HG02885 (cell line): ENCODE measurements around the gene ITGB5.

Source experiments
- ATAC-seq: cut with Tn5 transposase; IDR thresholded peaks from one replicate; pipeline ENCODE4 v1.9.1; 2021; ENCODE audit warnings: mild to moderate bottlenecking; ENCODE audit not compliant: unreplicated experiment, poor library complexity

ITGB5 gene

DNA sequence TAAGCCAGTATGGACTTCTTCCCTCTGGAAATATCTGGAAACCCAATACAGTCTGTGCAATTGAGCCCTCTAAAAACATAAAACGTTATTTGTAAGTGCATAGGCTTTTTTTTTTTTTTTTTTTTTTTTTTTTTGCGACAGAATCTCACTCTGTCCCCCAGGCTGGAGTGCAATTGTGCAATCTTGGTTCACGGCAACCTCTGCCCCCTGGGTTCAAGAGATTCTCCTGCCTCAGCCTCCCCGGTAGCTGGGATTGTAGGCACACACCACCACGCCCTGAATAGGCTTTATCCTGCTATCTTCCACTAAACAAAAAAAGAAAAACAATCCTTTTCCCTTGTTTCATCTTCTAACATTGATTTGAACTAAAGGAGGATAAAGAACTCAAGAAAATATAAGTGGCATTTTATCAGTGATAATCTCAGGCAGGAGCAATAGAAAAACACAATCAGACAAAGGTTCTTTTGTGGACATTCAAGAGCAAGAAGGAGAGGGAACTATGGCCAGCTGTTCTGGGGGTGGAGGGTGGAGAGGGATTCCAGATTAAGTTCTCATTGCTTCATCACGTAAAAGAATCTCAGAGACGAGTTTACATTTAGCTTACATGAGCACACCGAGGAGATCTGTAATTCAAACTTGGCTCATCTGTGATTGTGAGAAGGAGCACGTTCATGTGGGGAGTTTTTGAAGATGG, 68.6 kb downstream of the ITGB5 start:
- no peak for ATAC-seq

DNA sequence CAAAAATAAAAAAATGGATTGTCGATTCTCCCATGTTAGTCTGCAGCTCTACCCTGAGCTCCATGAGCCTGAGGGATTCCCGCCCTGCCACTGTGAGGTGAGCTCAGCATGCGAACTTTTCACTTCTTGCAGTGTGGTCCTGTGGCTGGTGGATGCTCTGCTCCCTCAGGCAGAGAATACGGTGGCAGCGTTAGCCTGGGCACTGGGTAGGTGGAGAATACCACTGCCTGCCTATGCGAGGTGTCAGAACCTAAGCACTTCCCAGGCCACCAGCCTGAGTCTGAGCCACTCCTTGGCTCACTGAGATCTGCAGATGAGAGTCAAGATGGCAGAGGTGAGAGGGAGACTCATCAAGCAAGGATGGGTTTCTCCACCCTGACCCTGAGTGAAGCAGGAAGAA, 70.1 kb downstream of the ITGB5 start:
- no peak for ATAC-seq

DNA sequence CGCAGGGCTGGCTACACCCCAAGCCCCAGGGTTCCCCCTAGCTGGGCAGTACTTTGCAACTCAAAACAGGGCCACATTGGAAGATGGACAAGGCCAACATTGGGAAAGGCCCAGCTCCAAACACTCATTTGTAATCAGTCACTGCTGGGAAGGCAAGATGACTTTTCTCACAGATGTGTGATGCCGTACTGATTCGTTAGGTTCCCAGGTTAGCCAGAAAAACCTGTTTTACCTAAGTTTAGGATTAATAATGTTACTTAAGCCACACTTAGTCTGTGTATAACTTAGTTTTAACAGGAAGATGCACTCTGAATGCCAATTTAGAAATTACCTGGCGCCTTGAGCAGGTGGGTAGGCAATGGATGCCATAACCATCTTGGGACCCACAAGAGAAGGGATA, 71.0 kb downstream of the ITGB5 start:
- no peak for ATAC-seq

DNA sequence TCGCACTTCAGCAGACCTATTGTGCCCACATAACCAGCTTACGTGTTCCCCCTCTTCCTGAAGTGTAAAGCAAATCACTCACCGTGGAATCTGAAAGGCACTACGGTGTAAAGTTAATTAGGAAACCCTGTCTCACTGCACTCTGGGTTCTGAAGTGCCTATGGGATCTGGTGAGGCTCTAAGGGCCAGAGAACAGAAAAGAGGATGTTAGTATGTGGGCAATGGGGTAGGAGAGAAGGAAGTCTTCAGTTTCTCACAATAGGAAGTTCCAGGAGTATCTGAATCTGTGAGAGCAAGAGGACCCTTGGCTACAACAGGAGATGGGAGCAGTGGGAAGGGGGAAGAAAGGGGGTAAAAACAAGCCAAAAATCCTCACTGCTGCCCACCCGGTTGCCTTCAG, 71.4 kb downstream of the ITGB5 start:
- ATAC-seq = no peak

DNA sequence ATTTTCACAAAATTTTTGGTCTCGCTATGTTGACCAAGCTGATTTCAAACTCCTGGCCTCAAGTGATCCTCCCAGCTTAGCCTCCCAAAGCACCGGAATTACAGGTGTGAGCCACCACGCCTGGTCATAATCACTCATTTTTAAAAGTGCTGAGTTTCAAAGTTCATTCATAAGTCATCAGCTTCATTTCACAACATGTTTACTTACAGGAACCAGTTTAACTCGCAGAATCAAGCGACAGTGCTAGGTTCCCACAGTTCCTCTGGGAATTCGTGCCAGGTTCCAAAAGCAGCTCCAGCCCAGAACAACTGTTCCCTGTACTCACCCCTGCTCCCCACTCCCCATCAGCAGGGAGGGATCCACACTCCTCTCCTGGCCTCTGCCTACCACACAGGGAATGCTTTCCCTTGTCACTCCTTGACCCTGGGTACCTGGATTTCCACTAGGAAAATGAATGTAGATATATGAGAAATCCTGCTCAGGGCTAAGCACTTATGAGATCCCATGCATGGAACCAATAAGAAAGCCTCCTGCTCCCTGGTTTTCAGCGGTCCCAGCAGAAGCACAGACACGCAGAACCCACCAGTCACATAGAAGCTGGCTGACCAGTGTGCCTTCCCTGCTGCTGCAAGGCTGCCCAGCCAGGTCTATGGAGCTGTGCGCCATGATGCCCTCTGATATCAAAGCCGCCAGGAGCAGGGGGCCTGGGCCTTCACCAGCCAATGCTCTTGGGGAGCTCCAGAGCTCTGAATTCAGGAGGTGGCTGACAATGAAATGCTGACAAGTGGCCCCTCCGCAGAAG, 72.3 kb downstream of the ITGB5 start:
- ATAC-seq = no peak

DNA sequence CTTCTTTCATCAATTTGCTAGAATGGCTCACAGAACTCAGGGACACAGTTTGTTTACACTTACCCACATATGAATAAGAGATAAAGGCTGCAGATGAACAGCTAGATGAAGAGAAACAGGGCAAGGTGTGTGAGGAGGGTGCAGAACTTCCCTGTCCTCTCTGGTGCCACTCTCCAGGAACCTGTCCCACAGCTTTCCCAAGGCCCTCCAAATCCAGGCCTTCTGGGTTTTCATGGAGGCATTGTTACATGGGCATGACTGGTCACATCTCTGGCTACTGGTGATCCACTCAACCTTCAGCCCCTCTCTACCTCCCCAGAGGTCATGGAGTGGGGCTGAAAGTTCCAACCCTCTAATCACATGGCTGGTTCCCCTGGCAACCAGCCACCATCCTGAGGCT, 73.6 kb downstream of the ITGB5 start:
- ATAC-seq = no peak

DNA sequence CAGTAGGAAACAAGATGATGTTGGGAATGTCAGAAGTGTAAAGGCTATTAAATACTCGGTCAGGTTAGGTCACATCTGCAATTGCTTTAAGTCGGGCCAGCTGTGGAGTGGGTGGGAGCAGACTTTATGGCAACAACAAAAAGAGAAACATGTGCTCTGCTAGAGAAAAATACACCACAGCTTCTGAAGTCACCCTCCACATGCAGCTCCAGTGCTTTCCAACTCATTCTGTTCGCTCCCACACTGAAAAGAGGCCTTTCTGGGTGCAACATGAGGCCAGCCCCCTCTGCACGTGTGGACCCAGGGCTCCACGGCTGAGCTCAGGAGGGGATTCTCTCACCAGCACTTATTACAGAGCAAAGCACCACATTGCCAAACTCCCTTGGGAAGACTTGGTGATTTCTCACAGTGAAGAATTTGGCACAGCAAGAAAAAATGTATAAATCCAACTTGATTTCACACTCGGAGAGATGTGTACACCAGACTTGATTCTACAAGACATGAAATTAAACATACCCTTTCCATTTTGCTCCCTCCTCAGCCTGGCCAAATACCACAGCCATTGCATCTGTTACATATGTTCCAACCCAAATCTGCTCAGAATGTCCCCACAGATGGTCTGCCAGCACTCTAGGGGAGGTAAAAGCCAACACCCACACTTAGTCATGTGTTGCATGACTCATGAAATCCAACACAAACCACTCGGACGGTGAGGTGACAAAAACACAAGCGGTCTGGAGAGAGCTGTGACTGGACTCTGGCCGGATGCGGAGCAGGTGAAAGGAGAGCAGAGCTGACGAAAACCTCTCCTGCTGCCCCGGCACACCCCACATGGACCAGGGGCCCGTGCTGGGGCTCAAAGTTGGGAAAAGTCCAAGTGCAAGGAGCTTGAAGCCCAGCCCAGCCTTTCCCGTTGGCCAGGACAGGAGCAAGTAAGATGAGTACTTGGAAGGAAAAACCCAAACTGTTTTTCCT, 74.6 kb downstream of the ITGB5 start:
- ATAC-seq = no peak

DNA sequence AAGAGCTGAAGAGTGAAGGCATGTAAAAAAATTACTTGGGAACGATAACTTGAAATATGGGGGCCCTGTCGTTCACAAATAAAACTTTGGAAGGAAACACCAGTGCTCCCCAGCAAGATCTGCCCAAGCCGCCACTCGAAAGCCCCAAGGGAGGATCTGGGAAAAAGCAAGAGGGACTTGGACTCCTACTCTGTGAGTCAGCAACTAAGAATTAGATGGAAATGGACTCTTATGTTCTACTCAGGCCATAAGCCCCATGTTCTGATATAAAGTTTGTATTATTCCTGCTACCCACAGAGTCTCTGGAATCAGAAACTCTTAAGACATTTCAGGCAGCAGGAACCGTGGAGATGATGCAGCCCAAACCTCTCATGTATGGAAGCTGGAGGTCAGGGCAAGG, 75.7 kb downstream of the ITGB5 start:
- ATAC-seq = no peak

DNA sequence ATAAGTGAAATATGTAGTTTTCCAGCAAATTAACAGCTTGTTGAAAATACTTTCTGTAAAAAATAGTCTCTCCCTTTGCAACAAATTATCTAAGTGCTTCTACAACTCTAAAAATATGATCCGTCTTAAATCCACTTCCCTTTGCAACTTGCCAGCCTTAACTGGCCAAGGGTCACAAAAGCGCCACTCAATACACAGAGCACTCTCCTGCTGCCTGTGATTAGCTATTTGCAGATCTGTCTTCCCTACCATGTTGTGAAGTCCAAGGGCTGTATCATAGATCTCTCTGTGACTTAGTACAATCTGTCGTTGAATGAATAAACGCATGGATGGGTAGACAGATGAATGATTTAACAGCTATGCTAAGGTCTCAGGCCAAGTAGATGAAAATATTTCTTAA, 76.2 kb downstream of the ITGB5 start:
- ATAC-seq = no peak

DNA sequence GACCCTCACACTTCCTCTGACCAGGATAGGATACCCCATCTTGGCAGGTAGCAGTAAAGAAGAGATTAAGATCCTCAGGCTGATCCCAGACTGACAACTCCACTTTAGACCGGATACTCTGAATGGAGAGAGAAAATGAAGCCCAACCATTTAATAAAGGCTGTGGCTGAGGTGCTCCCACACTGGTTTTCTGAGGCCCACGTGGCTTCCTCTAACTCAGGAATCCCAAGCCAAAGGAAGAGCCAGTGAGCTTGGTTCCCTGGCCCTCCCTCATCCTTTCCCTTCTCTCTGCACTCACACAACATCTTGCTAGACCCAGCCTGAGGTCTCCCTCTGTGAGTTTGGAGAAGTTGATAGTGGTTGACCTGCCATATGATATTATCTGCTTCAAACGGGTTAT, 78.1 kb downstream of the ITGB5 start:
- no peak for ATAC-seq

DNA sequence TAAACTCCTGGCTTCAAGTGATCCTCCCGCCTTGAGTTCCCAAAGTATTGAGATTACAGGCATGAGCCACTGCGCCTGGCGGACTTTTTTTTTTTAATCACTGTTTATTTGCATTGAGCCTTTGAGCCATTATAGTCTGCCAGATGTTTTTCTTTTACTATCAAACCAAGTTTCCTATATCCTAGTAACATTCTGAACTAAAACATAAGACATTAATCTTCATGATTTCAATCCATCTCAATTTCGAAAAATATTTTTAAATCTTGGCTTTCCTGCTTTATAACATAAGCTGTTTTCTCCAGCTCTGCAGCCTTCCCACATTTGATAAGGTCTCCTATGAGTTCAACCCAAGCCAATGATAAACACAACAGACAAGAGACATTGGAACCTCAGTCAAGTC, 81.5 kb downstream of the ITGB5 start:
- no peak for ATAC-seq

DNA sequence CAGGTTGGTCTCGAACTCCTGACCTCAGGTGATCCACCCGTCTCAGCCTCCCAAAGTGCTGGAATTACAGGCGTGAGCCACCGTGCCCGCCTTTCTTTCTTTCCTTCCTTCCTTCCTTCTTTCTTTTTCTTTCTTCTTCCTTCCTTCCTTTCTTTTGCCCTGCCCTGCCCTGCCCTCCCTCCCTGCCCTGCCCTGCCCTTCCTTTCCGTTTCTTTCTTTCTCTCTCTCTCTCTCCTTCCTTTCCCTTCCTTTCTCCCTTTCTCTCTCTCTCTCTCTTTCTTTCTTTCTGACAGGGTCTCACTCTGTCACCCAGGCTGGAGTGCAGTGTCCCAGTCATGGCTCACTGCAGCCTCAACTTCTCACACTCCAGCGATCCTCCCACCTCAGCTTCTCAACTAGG, 82.3 kb downstream of the ITGB5 start:
- ATAC-seq = no peak

DNA sequence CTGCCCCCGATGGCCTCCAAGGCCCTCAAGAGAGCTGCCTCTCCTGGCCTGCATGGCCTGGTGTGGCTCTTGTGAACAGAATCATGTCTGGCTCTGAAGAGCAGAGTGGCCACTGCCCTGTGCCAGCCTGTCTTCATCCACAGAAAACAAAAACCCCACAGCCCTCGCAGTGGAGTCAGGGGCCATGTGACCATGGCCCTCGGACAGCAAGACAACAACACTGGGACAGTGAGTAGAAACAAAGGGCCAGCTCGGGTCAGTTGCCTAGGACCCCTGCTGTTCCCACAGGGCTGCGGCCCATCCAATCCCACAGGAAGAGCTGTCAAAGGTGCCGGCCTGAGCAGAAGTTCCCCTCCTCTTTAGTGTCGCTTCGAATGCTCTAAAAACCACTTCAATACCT, 84.5 kb downstream of the ITGB5 start:
- no peak for ATAC-seq

DNA sequence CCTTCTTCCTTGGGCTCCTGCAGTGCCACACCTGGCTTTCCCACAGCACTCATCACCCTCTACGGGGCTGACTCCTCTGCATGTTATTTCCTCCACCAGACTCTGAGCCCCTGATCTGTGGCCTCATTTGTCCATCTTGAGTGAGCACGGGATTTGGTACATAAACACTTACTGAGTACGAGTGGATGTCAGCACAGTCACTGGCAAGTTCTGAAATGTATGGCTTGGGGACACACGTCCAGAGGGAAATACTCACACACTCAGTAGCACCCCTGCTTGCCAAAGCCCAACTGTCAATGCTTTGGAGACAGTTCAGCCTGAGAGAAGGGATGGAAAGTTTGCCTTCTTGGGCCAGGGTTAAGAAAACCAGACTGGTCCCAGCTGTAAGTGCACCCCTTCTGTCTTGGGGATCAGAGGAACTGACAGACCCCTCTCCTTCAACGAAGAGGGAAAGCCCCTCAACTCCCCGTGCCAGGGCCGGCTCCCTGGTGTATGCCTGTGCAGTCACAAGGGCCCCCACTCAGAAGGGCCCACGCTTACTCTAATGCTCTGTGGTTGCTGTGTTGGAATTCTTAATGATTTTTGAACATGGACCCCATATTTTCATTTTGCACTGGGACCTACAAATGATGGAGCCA, 85.0 kb downstream of the ITGB5 start:
- no peak for ATAC-seq

DNA sequence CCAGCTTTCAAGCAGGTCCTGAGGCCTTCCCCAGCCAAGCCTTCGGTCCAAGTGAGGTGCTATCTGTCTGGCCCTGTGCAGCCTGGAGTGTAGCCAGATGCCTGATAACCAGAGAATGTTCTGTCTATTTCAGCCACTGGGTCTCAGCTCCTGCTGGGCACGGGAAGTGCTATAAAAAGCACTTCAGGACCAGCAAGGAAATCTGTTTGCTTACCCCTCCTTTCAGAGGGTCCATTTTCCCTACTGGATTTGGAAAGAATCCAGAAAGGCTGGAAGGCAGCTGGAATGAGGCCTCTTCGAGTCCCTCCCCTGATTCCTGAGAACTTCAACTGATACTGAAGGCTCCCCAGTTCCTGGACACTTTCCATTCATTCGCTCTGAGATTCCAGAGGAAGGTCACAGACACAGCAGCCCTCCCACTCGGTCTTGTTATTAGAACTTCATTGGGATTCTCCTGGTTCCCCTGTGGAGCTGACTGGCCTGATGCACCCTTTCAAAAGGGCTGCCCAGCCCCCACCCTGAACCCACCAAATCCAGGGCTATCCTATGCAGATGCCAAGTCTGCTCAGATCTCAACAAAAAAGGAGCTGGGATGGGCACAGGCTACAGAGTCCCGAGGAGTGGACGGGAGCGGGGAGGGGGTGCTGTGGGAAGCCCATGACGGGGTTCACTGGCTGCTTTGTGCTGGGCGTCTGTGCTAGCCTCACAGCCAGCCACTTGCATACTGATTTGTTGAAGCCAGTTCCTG, 86.5 kb downstream of the ITGB5 start:
- no peak for ATAC-seq

DNA sequence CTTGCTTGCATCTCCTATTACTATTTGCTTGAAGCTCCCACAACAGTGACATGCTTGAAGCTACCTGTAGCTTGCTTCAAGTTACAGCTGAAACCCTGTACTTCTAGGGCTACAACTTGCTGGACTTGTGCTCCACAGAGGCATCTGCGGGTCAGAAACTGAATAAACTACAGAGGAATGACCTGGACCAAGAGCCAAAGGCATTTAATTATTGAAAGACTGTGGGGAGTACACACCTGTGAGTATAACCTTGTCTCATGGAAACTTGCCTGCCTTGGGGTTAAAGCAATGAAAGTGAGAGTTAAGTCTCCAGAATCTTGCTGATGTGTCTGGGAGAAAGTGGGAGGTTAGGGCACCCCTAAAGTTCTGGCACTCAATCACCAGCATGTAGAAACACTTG, 87.1 kb downstream of the ITGB5 start:
- ATAC-seq = no peak

DNA sequence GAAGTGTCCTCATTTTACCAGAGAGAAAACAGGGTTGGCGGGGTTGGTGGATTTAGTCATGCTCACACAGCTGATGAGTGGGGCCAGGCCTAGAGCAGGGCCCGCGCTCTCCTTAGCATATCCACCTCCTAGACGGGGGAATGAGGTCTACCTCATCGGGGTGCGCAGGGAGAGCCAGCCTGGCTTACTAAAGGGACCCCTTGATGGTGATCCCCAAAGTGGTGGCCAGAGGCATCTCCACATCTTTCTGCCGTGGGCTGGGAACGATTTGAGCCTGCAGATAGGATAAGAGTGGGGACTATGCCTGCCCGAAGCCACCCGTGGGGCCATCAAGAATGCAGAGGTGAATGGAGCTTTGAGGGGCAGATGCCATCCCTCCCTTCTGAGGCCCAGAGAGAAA, 87.5 kb downstream of the ITGB5 start:
- ATAC-seq = no peak

DNA sequence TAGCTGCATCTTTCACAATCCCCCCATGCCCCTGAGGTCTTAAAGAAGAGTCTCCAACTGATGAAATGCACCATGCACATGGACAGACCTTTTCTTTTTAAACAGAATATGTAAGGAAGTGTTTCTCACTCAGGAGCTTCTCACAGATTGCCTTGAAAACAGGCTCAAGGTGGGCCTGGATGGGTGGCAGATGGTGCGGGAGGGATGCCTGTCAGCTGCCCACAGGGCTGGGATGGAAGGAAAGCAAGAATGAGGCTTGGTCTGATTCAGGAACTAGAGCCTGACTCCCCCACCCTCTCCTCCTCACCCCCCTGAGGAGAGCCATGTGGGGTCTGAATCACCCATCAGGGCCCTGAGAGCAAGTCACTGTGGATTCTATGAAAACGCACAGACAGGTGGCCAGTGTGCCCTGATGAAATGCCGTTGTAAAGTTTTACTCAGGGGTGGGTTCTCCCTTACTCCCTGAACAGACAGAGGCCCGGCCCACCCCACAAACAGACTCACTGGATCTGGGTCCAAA, 89.7 kb downstream of the ITGB5 start:
- no peak for ATAC-seq

DNA sequence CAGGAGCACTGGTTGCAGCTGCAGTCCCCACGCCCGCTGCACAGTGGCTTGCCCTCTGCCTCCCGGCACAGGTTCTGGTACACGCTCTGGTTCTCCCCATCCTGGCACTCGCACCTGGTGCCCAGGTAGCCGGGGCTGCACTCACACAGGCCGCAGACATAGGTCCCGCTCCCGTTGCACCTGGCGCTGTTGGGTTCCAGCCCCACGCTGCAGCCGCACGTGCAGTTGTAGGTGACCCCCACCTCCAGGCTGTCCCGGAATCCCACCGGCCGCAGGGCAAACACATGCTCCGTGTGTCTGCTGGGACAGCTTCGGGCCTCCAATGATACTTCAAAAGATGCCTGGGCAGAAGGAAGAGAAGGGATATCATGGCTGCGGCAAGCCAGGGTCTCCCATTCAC, 90.7 kb downstream of the ITGB5 start:
- ATAC-seq = no peak
